Lung (tissue), 16 donors: ENCODE data around the gene HIGD2A. TPM values are rescaled to one million over a fixed set of nuclear protein-coding genes. Genes with fewer than 3 reads are reported as not detected.

Experiments
- ATAC-seq: fragments of 200-7000 bp; cut with Tn5 transposase; one replicate; pipeline ENCODE4 v1.9.1; 2020; ENCODE audit warnings: moderate number of reproducible peaks; ENCODE audit not compliant: insufficient read depth, low FRiP score
- DNase-seq, 3 donors: peaks; one replicate each; pipeline ENCODE4 v3.0.0-alpha.2; 2013 to 2017
- H3K27ac ChIP-seq, 2 donors: one replicate each; pipeline ENCODE4 v1.5.1; 2013; ENCODE audit warnings: mild to moderate bottlenecking in 2 of 2, moderate library complexity in 2 of 2, control low read depth in 1 of 2, inconsistent platforms in 1 of 2, low read depth in 1 of 2, low read length in 1 of 2
- H3K27me3 ChIP-seq, 3 donors: one replicate each; pipeline ENCODE4 v1.5.1; 2013; ENCODE audit warnings: low read length in 2 of 3; ENCODE audit not compliant: control insufficient read depth in 3 of 3, insufficient read depth in 3 of 3
- H3K36me3 ChIP-seq, 4 donors: one replicate each; pipeline ENCODE4 v1.5.1; 2013; ENCODE audit warnings: low read length in 4 of 4, mild to moderate bottlenecking in 1 of 4, moderate library complexity in 1 of 4; ENCODE audit not compliant: control insufficient read depth in 4 of 4, insufficient read depth in 4 of 4
- H3K4me1 ChIP-seq, 5 donors: one replicate each; pipeline ENCODE4 v1.5.1; 2013; ENCODE audit warnings: low read length in 5 of 5, mild to moderate bottlenecking in 2 of 5, moderate library complexity in 1 of 5; ENCODE audit not compliant: control insufficient read depth in 5 of 5, insufficient read depth in 5 of 5
- H3K4me3 ChIP-seq: one replicate; pipeline ENCODE4 v1.5.1; 2013; ENCODE audit warnings: mild to moderate bottlenecking, control low read depth, moderate library complexity
- H3K9ac ChIP-seq, 2 donors: one replicate each; pipeline ENCODE4 v1.5.1; 2013; ENCODE audit warnings: low read length in 2 of 2, control low read depth in 1 of 2; ENCODE audit not compliant: insufficient read depth in 1 of 2
- H3K9me3 ChIP-seq, 4 donors: one replicate each; pipeline ENCODE4 v1.5.1; 2013; ENCODE audit warnings: low read length in 3 of 4, mild to moderate bottlenecking in 1 of 4, moderate library complexity in 1 of 4; ENCODE audit not compliant: control insufficient read depth in 4 of 4, insufficient read depth in 3 of 4
- WGBS, 2 donors: extraction: QIAGEN DNeasy Blood & Tissue Kit; methylation state at CpG; one replicate each; pipeline ENCODE4 v1.1.7; 2013; 5-methylcytosine and 5-hydroxymethylcytosine counted together
- long read RNA-seq, 5 donors: transcript quantifications; one replicate each; lab custom pipeline, GENCODE V29; 2026
- polyA plus RNA-seq, 2 donors: library from polyadenylated mRNA; stranded (reverse); fragments of 200-250 nt; gene quantifications; one replicate each; pipeline ENCODE4 v1.2.1, GENCODE V29; 2013
- total RNA-seq, 2 donors: library from RNA; depleted of rRNA in 1 of 2; stranded (reverse); fragments of >200 nt in 1 of 2; gene quantifications; one replicate each; pipeline ENCODE4 v1.2.1, GENCODE V29; 2014 to 2021
- TF ChIP-seq, protein P1 (sequence below): IDR thresholded peaks from 2 replicates; pipeline ENCODE4 v1.5.1; 2012; ENCODE audit warnings: mild to moderate bottlenecking; ENCODE audit errors: control extremely low read depth, extremely low read depth
- donor health status: control.
- donor health status: control.
- donor health status: Bipolar disorder and iron deficiency.
- donor health status: healthy.
- donor health status: DM: yes; HTN: yes; CAD: no.

The HIGD2A gene, protein sequence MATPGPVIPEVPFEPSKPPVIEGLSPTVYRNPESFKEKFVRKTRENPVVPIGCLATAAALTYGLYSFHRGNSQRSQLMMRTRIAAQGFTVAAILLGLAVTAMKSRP
- 100 to 1,000 TPM in 1 of 2 donors, 10 to 100 TPM in 1; 71.2 to 101 TPM for total RNA-seq
- polyA plus RNA-seq, result 100 to 1,000 TPM; 115 to 190 TPM
- long read RNA-seq, donor 1, transcript HIGD2A-201 (2 exons, 668 nt), result major isoform, 128 of 168 reads
- long read RNA-seq, donor 1, partial matches to known transcripts, result 40 of 168 reads
- long read RNA-seq, donor 1, other reads (novel, unspliced or antisense), result 0 of 168 reads
- long read RNA-seq, donor 2, transcript HIGD2A-201 (2 exons, 668 nt), result major isoform, 61 of 80 reads
- long read RNA-seq, donor 2, partial matches to known transcripts, result 19 of 80 reads
- long read RNA-seq, donor 2, other reads (novel, unspliced or antisense), result 0 of 80 reads
- long read RNA-seq, donor 3, transcript HIGD2A-201 (2 exons, 668 nt), result major isoform, 77 of 77 reads
- long read RNA-seq, donor 3, partial matches to known transcripts, result 0 of 77 reads
- long read RNA-seq, donor 3, other reads (novel, unspliced or antisense), result 0 of 77 reads
- long read RNA-seq, donor 4, transcript HIGD2A-201 (2 exons, 668 nt), result major isoform, 69 of 84 reads
- long read RNA-seq, donor 4, partial matches to known transcripts, result 15 of 84 reads
- long read RNA-seq, donor 4, other reads (novel, unspliced or antisense), result 0 of 84 reads
- long read RNA-seq, donor 5, transcript HIGD2A-201 (2 exons, 668 nt), result major isoform, 132 of 132 reads
- long read RNA-seq, donor 5, partial matches to known transcripts, result 0 of 132 reads
- long read RNA-seq, donor 5, other reads (novel, unspliced or antisense), result 0 of 132 reads

DNA sequence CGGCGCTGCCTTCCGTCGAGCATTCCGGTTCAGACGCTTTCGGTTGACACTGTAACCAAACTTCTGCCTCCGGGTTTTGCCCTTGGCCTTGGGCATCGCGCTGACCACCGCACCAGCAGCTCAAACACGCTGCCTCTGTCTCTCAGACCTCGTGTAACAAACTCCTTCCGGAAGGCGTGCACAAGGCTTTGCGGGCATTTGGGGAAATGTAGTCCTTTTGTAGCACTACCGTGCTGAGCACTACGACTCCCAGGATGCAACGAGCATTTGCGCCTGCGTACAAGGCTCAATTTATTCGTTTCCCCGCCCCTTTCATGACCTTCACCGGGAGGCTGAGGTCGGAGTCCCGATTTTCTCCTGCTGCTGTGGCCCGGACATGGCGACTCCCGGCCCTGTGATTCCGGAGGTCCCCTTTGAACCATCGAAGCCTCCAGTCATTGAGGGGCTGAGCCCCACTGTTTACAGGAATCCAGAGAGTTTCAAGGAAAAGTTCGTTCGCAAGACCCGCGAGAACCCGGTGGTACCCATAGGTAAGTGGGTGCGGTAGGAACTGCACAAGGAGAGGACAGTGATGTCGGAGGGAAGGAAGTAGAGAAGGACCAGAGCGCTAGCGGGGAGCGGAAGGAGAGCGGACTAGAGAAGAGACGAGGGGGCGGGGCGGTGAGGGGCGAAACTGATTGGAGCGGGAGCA is at the start of gene HIGD2A, which contains the start of gene NOP16:
Gene HIGD2A (plus strand): TSS at position 308 of the 691 bp plus-strand sequence. CDS start 69 bp downstream, at position 377.
Gene NOP16 (minus strand): TSS at position 155 of the 691 bp plus-strand sequence. CDS start 59 bp downstream, at position 96.
- H3K9ac ChIP-seq, result peak within 1 kb of the TSS; percentile 75 to 91
- H3K36me3 ChIP-seq, result peaks cover 9 to 32% (median 15%) of the 10 kb centered on the region in 4 donors
- peaks cover 0 to 13% (median 5%) of the 10 kb centered on the region in 5 donors for H3K4me1 ChIP-seq
- H3K27me3 ChIP-seq, result no peaks in the 10 kb centered on the region
- peak; percentile 99 for DNase-seq
- TF ChIP-seq, protein P1, sequence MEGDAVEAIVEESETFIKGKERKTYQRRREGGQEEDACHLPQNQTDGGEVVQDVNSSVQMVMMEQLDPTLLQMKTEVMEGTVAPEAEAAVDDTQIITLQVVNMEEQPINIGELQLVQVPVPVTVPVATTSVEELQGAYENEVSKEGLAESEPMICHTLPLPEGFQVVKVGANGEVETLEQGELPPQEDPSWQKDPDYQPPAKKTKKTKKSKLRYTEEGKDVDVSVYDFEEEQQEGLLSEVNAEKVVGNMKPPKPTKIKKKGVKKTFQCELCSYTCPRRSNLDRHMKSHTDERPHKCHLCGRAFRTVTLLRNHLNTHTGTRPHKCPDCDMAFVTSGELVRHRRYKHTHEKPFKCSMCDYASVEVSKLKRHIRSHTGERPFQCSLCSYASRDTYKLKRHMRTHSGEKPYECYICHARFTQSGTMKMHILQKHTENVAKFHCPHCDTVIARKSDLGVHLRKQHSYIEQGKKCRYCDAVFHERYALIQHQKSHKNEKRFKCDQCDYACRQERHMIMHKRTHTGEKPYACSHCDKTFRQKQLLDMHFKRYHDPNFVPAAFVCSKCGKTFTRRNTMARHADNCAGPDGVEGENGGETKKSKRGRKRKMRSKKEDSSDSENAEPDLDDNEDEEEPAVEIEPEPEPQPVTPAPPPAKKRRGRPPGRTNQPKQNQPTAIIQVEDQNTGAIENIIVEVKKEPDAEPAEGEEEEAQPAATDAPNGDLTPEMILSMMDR, result no peak
- peak; percentile 96 for ATAC-seq
- WGBS, 2 donors, result 0% methylated on average over 47 of the region's 47 CpGs
- H3K27ac ChIP-seq, result peak within 1 kb of the TSS; percentile 96 to 97
- peak within 1 kb of the TSS; percentile 98 for H3K4me3 ChIP-seq
- no peaks in the 10 kb centered on the region for H3K9me3 ChIP-seq

DNA sequence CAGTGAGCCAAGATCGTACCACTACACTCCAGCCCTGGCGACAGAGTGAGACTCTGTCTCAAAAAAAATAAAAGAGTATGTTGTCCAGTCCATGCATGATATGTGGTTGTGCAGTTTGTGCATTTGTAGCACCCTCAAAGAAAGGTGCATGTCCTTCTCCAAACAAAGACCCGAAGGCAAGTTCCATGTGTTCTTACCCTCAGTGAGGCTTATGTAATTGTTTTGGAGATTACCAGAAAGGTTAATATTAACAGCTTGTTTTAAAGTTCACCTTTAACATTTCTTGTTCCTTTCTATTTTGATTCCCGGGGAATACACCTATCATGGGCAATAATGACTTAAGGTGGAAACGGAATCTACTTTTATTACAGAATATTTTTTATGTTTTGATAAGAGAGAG is 49.2 kb upstream of the HIGD2A start:
- 92 to 96% methylated on average over 5 of the region's 5 CpGs for WGBS, 2 donors
- DNase-seq, result no peak
- TF ChIP-seq, protein P1, result no peak
- no peaks in the 10 kb centered on the region for H3K9me3 ChIP-seq
- H3K4me3 ChIP-seq, result no peak overlapping the region
- H3K9ac ChIP-seq, result no peak overlapping the region
- H3K27ac ChIP-seq, result no peak overlapping the region
- no peaks in the 10 kb centered on the region for H3K27me3 ChIP-seq
- no peak for ATAC-seq
- H3K36me3 ChIP-seq, result peaks cover 4 to 29% (median 20%) of the 10 kb centered on the region in 4 donors
- no peaks in the 10 kb centered on the region for H3K4me1 ChIP-seq

DNA sequence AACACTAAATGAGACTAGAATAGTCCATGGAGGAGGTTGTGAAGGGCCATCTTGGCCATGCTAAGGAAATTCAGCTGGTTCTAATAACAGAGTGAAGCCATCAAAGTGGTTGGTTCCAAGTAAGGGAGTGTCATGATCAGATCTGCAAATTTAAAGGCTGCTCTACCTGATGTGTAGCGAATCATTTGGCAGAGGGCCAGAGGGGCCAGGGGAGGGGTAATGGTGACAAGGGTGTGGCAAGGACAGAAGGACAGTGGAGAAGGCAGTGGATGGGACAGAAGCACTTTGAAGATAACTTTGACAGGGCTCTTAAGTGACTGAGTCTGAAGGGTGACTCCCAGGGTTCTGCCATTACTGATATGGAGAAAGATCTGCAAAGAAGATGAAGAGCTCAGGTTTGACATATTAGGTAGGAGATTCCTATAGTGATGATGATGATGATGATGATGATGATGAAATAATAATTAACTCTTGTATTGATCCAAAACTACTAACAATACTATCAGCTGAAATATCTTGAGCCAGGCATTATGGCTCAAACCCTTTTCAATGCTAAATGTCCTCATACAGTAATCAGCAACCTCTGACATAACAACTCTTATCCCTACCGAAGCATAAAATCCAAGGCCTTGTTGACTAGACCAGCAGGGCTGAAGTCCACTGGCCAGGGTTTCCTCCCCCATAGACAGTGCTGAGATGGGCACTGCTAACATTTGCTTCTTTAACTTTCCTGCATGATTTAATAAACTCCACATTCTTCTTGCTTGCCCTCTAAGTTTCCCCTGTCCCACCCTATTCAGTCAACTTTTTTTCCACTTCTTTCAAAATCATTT is 47.0 kb upstream of the HIGD2A start:
- Histone ChIP-seq H3K9ac (no peak overlapping the region), H3K4me1 (no peaks in the 10 kb centered on the region), H3K36me3 (peaks cover 10 to 32% (median 23%) of the 10 kb centered on the region in 4 donors), H3K27ac (no peak overlapping the region), H3K4me3 (no peak overlapping the region), H3K9me3 (no peaks in the 10 kb centered on the region), H3K27me3 (no peaks in the 10 kb centered on the region)
- TF ChIP-seq, protein P1, result no peak
- WGBS, 2 donors, result 70 to 92% methylated on average over 2 of the region's 2 CpGs
- DNase-seq (no peak), ATAC-seq (no peak)
